Muscle of leg (tissue), 11 donors: Measurements from ENCODE around the gene MXRA8. TPM values are rescaled to one million over a fixed set of nuclear protein-coding genes. Genes with fewer than 3 reads are reported as not detected.
"Not testable (repeated sequence)": the region's sequence is repeated elsewhere in the genome, so short reads cannot be mapped to it uniquely, and the experiment has no call there.

Source experiments
- DNase-seq: peaks from one replicate; pipeline ENCODE4 v3.0.0; 2013
- H3K27ac ChIP-seq: one replicate; pipeline ENCODE4 v1.5.1; 2013; ENCODE audit warnings: mild to moderate bottlenecking, low read length, control low read depth
- H3K27me3 ChIP-seq: one replicate; pipeline ENCODE4 v1.6.1; 2013; ENCODE audit warnings: low read length; ENCODE audit not compliant: control insufficient read depth, insufficient read depth
- H3K36me3 ChIP-seq: one replicate; pipeline ENCODE4 v1.6.1; 2013; ENCODE audit warnings: low read length; ENCODE audit not compliant: control insufficient read depth, insufficient read depth
- H3K4me1 ChIP-seq: one replicate; pipeline ENCODE4 v1.6.1; 2013; ENCODE audit warnings: low read length; ENCODE audit not compliant: control insufficient read depth, insufficient read depth
- H3K4me3 ChIP-seq: one replicate; pipeline ENCODE4 v1.5.1; 2013; ENCODE audit warnings: low read length, control low read depth
- H3K9me3 ChIP-seq: replicated peaks from 2 replicates; pipeline ENCODE4 v1.6.1; 2013; ENCODE audit warnings: low read depth, low read length; ENCODE audit not compliant: control insufficient read depth
- WGBS: methylation state at CpG from one replicate; pipeline ENCODE4 v1.1.5; 2013; ENCODE audit warnings: missing lambda C conversion rate; ENCODE audit not compliant: insufficient coverage; 5-methylcytosine and 5-hydroxymethylcytosine counted together
- polyA plus RNA-seq, 8 donors: library from polyadenylated mRNA; unstranded; fragments of 120-200 nt; gene quantifications; one replicate each; pipeline versions ENCODE4 v1.2.1 to v1.2.3, GENCODE V29; 2013; ENCODE audit warnings: inconsistent platforms in 1 of 8, low replicate concordance in 1 of 8; ENCODE audit not compliant: insufficient read length in 8 of 8, insufficient read depth in 1 of 8
- total RNA-seq: library from RNA; stranded (reverse); fragments of 120-200 nt; gene quantifications from one replicate; pipeline ENCODE4 v1.2.4, GENCODE V29; 2013

The MXRA8 gene
- total and polyA plus RNA-seq, 9 donors, result 56.2 to 113 (median 87.9) TPM

- no peak overlapping the region for H3K4me3 ChIP-seq
- DNase-seq, result no peak
- no peaks in the 10 kb centered on the region for H3K9me3 ChIP-seq
- H3K27ac ChIP-seq, result no peak overlapping the region
- 85% methylated on average over 7 of the region's 8 CpGs for WGBS
- peaks cover 29% of the 10 kb centered on the region for H3K4me1 ChIP-seq
- peaks cover 46% of the 10 kb centered on the region for H3K36me3 ChIP-seq
- no peaks in the 10 kb centered on the region for H3K27me3 ChIP-seq
These were observed 36.9 kb downstream of the MXRA8 start for GRCh38 chr1:1321477-1321876.

- H3K4me1 ChIP-seq, result peaks cover 23% of the 10 kb centered on the region
- H3K4me3 ChIP-seq, result no peak overlapping the region
- no peaks in the 10 kb centered on the region for H3K27me3 ChIP-seq
- 74% methylated on average over 22 of the region's 23 CpGs for WGBS
- H3K36me3 ChIP-seq, result peaks cover 40% of the 10 kb centered on the region
- H3K27ac ChIP-seq, result no peak overlapping the region
- no peaks in the 10 kb centered on the region for H3K9me3 ChIP-seq
- DNase-seq, result no peak
These were observed 37.5 kb downstream of the MXRA8 start for GRCh38 chr1:1320666-1321448.

- WGBS, result 88% methylated on average over 13 of the region's 13 CpGs
These were observed 38.8 kb downstream of the MXRA8 start for GRCh38 chr1:1319646-1319941.

GRCh38 chr1:1318777-1319645 lies 39.3 kb downstream of the MXRA8 start:
- Histone ChIP-seq H3K27me3 (no peaks in the 10 kb centered on the region), H3K9me3 (no peaks in the 10 kb centered on the region), H3K27ac (no peak overlapping the region), H3K4me3 (no peak overlapping the region), H3K4me1 (peaks cover 14% of the 10 kb centered on the region), H3K36me3 (peaks cover 54% of the 10 kb centered on the region)
- 89% methylated on average over 33 of the region's 36 CpGs for WGBS
- no peak for DNase-seq

More at GRCh38 chr1:1319646-1319941, 38.8 kb downstream of the MXRA8 start:
- no peak for DNase-seq
- no peak overlapping the region for H3K4me3 ChIP-seq
- peaks cover 48% of the 10 kb centered on the region for H3K36me3 ChIP-seq
- no peaks in the 10 kb centered on the region for H3K27me3 ChIP-seq
- peaks cover 14% of the 10 kb centered on the region for H3K4me1 ChIP-seq
- H3K9me3 ChIP-seq, result no peaks in the 10 kb centered on the region
- no peak overlapping the region for H3K27ac ChIP-seq

- Histone ChIP-seq H3K36me3 (peaks cover 62% of the 10 kb centered on the region), H3K27ac (no peak overlapping the region)
These were observed 40.2 kb downstream of the MXRA8 start for GRCh38 chr1:1318131-1318652.

GRCh38 chr1:1317420-1317819 lies 40.9 kb downstream of the MXRA8 start:
- no peak for DNase-seq
- Histone ChIP-seq H3K27ac (no peak overlapping the region), H3K27me3 (no peaks in the 10 kb centered on the region)

More at GRCh38 chr1:1318131-1318652, 40.2 kb downstream of the MXRA8 start:
- Histone ChIP-seq H3K4me3 (no peak overlapping the region), H3K4me1 (peaks cover 9% of the 10 kb centered on the region), H3K27me3 (no peaks in the 10 kb centered on the region), H3K9me3 (no peaks in the 10 kb centered on the region)
- peak; percentile 83 for DNase-seq
- 80% methylated on average over 3 of the region's 9 CpGs for WGBS

GRCh38 chr1:1316199-1316598 lies 42.2 kb downstream of the MXRA8 start:
- H3K4me3 ChIP-seq, H3K4me1 ChIP-seq, H3K9me3 ChIP-seq, H3K27ac ChIP-seq, H3K27me3 ChIP-seq, DNase-seq: not testable (repeated sequence)
- H3K36me3 ChIP-seq, result peaks cover 71% of the 10 kb centered on the region
- WGBS, result 86% methylated on average over 7 of the region's 8 CpGs

More at GRCh38 chr1:1317420-1317819, 40.9 kb downstream of the MXRA8 start:
- WGBS, result 52% methylated on average over 4 of the region's 6 CpGs
- peaks cover 4% of the 10 kb centered on the region for H3K4me1 ChIP-seq
- H3K9me3 ChIP-seq, result no peaks in the 10 kb centered on the region
- no peak overlapping the region for H3K4me3 ChIP-seq
- H3K36me3 ChIP-seq, result peaks cover 70% of the 10 kb centered on the region

- 42% methylated on average over 6 of the region's 26 CpGs for WGBS
- DNase-seq, result no peak
- no peaks in the 10 kb centered on the region for H3K9me3 ChIP-seq
- peaks cover 70% of the 10 kb centered on the region for H3K36me3 ChIP-seq
- no peaks in the 10 kb centered on the region for H3K27me3 ChIP-seq
- peaks cover 4% of the 10 kb centered on the region for H3K4me1 ChIP-seq
- no peak overlapping the region for H3K27ac ChIP-seq
- H3K4me3 ChIP-seq, result no peak overlapping the region
These were observed 42.9 kb downstream of the MXRA8 start for GRCh38 chr1:1315435-1315954.

GRCh38 chr1:1314678-1315335 lies 43.5 kb downstream of the MXRA8 start:
- Histone ChIP-seq H3K36me3 (peaks cover 70% of the 10 kb centered on the region), H3K27ac (no peak overlapping the region)
- 90% methylated on average over 21 of the region's 23 CpGs for WGBS

More at GRCh38 chr1:1314678-1315335, 43.5 kb downstream of the MXRA8 start:
- DNase-seq, result no peak
- peaks cover 8% of the 10 kb centered on the region for H3K4me1 ChIP-seq
- H3K4me3 ChIP-seq, result no peak overlapping the region
- no peaks in the 10 kb centered on the region for H3K27me3 ChIP-seq
- no peaks in the 10 kb centered on the region for H3K9me3 ChIP-seq
